ENCODE results near the gene NECAB3.
"Not testable (repeated sequence)": the region's sequence is repeated elsewhere in the genome, so short reads cannot be mapped to it uniquely, and the experiment has no call there.

The NECAB3 gene

GRCh38 chr20:33674294-33675135 lies at the start of gene NECAB3:
NECAB3 (minus strand) TSS chr20:33674428; CDS start chr20:33674352, 76 bp downstream.
- in situ Hi-C loops (cut with HindIII; ENCODE audit: low sequenced_read_pairs): no loop called here

- in situ Hi-C loops (cut with HindIII; ENCODE audit: low sequenced_read_pairs): loop anchor here (5.0 kb wide), 1 partner anchor 34 kb away; the partner anchor contains the start of gene E2F1
These were observed 47.3 kb upstream of the NECAB3 start for GRCh38 chr20:33721391-33722140.

- in situ Hi-C loops (cut with HindIII; ENCODE audit: low sequenced_read_pairs): loop anchor here (5.0 kb wide), 1 partner anchor 33 kb away; the partner anchor contains the start of gene E2F1
These were observed 45.9 kb upstream of the NECAB3 start, which contains the start of gene PXMP4 for GRCh38 chr20:33719989-33720709. PXMP4 (minus strand) TSS chr20:33720310; CDS start chr20:33720207, 103 bp downstream.

- in situ Hi-C loops (cut with HindIII; ENCODE audit: low sequenced_read_pairs): no loop called here
These were observed 45.2 kb upstream of the NECAB3 start for GRCh38 chr20:33719277-33719988.

GRCh38 chr20:33716498-33716897 lies 42.3 kb upstream of the NECAB3 start:
- in situ Hi-C loops (cut with HindIII; ENCODE audit: low sequenced_read_pairs): no loop called here

- in situ Hi-C loops (cut with HindIII; ENCODE audit: low sequenced_read_pairs): no loop called here
These were observed 39.7 kb upstream of the NECAB3 start for GRCh38 chr20:33713865-33714367.

GRCh38 chr20:33711446-33711738 lies 37.2 kb upstream of the NECAB3 start:
- in situ Hi-C loops (cut with HindIII; ENCODE audit: low sequenced_read_pairs): no loop called here

GRCh38 chr20:33710681-33711445 lies 36.6 kb upstream of the NECAB3 start:
- in situ Hi-C loops (cut with HindIII; ENCODE audit: low sequenced_read_pairs): no loop called here

GRCh38 chr20:33709905-33710541 lies 35.8 kb upstream of the NECAB3 start:
- in situ Hi-C loops (cut with HindIII; ENCODE audit: low sequenced_read_pairs): no loop called here

- in situ Hi-C loops (cut with HindIII; ENCODE audit: low sequenced_read_pairs): no loop called here
These were observed 35.2 kb upstream of the NECAB3 start for GRCh38 chr20:33709398-33709797.

GRCh38 chr20:33707668-33708067 lies 33.4 kb upstream of the NECAB3 start:
- in situ Hi-C loops (cut with HindIII; ENCODE audit: low sequenced_read_pairs): no loop called here

- in situ Hi-C loops (cut with HindIII; ENCODE audit: low sequenced_read_pairs): no loop called here
These were observed 30.1 kb upstream of the NECAB3 start for GRCh38 chr20:33704197-33704924.

GRCh38 chr20:33703498-33704137 lies 29.4 kb upstream of the NECAB3 start:
- in situ Hi-C loops (cut with HindIII; ENCODE audit: low sequenced_read_pairs): no loop called here

GRCh38 chr20:33702861-33703260 lies 28.6 kb upstream of the NECAB3 start:
- in situ Hi-C loops (cut with HindIII; ENCODE audit: low sequenced_read_pairs): no loop called here

GRCh38 chr20:33701629-33702450 lies 27.6 kb upstream of the NECAB3 start:
- in situ Hi-C loops (cut with HindIII; ENCODE audit: low sequenced_read_pairs): no loop called here

- in situ Hi-C loops (cut with HindIII; ENCODE audit: low sequenced_read_pairs): not testable (repeated sequence)
These were observed 26.6 kb upstream of the NECAB3 start for GRCh38 chr20:33700696-33701441.

- in situ Hi-C loops (cut with HindIII; ENCODE audit: low sequenced_read_pairs): not testable (repeated sequence)
These were observed 24.7 kb upstream of the NECAB3 start for GRCh38 chr20:33698966-33699365.
